Neuronal stem cell (in vitro differentiated cells): ENCODE results near the gene HARS1.

Experiments
- DNase-seq: peaks from one replicate; pipeline ENCODE4 v3.0.0-alpha.2; 2013; ENCODE audit warnings: low spot score
- H2AFZ ChIP-seq: one replicate; pipeline ENCODE4 v1.6.1; 2013; ENCODE audit warnings: mild to moderate bottlenecking, low read length, inconsistent platforms
- H2AK5ac ChIP-seq: 2 replicates; pipeline ENCODE4 v1.6.1; 2013; ENCODE audit warnings: low read depth, mild to moderate bottlenecking, inconsistent platforms, low read length, moderate library complexity, mixed read lengths
- H2BK120ac ChIP-seq: 2 replicates; pipeline ENCODE4 v1.6.1; 2013; ENCODE audit warnings: low read depth, mild to moderate bottlenecking, inconsistent platforms, low read length, moderate library complexity, mixed read lengths
- H2BK12ac ChIP-seq: one replicate; pipeline ENCODE4 v1.6.1; 2013; ENCODE audit warnings: low read length, inconsistent platforms
- H2BK15ac ChIP-seq: 2 replicates; pipeline ENCODE4 v1.6.1; 2013; ENCODE audit warnings: mild to moderate bottlenecking, low read length, inconsistent platforms, mixed read lengths
- H2BK5ac ChIP-seq: one replicate; pipeline ENCODE4 v1.6.1; 2013; ENCODE audit warnings: inconsistent platforms, mild to moderate bottlenecking, low read length, moderate library complexity
- H3K14ac ChIP-seq: one replicate; pipeline ENCODE4 v1.6.1; 2013; ENCODE audit warnings: low read length, inconsistent platforms
- H3K18ac ChIP-seq: 2 replicates; pipeline ENCODE4 v1.6.1; 2013; ENCODE audit warnings: low read length, inconsistent platforms
- H3K23ac ChIP-seq: 2 replicates; pipeline ENCODE4 v1.6.1; 2013; ENCODE audit warnings: low read depth, mild to moderate bottlenecking, mixed read lengths, low read length, inconsistent platforms; ENCODE audit not compliant: poor library complexity
- H3K27ac ChIP-seq: replicated peaks from 3 replicates; pipeline ENCODE4 v1.5.1; 2013; ENCODE audit warnings: low read length, inconsistent platforms
- H3K27me3 ChIP-seq, 3 experiments: 2 replicates each; pipeline ENCODE4 v1.6.1; 2013; ENCODE audit warnings: low read length in 3 of 3, mild to moderate bottlenecking in 2 of 3, inconsistent platforms in 1 of 3, low read depth in 1 of 3, mixed read lengths in 1 of 3, moderate library complexity in 1 of 3; ENCODE audit not compliant: control insufficient read depth in 3 of 3, insufficient read depth in 3 of 3
- H3K36me3 ChIP-seq, 2 donors: replicated peaks in 1 of 2; 2 replicates each; pipeline ENCODE4 v1.6.1; 2013; ENCODE audit warnings: low read length in 2 of 2; ENCODE audit not compliant: control insufficient read depth in 2 of 2, insufficient read depth in 2 of 2
- H3K4ac ChIP-seq: 2 replicates; pipeline ENCODE4 v1.6.1; 2013; ENCODE audit warnings: inconsistent platforms, mild to moderate bottlenecking, low read length, moderate library complexity
- H3K4me1 ChIP-seq, 2 donors: 1 replicate in 1 of 2; 2 replicates in 1 of 2; pipeline ENCODE4 v1.6.1; 2013; ENCODE audit warnings: low read length in 2 of 2, low read depth in 1 of 2; ENCODE audit not compliant: control insufficient read depth in 2 of 2, insufficient read depth in 1 of 2
- H3K4me2 ChIP-seq: one replicate; pipeline ENCODE4 v1.6.1; 2013; ENCODE audit warnings: mild to moderate bottlenecking, low read length, inconsistent platforms; ENCODE audit not compliant: insufficient read depth, poor library complexity, severe bottlenecking
- H3K4me3 ChIP-seq, 2 donors: 2 replicates each; pipeline ENCODE4 v1.5.1; 2013; ENCODE audit warnings: low read length in 2 of 2, mild to moderate bottlenecking in 2 of 2, inconsistent platforms in 1 of 2, moderate library complexity in 1 of 2
- H3K79me1 ChIP-seq: one replicate; pipeline ENCODE4 v1.6.1; 2013; ENCODE audit warnings: low read depth, mild to moderate bottlenecking, inconsistent platforms, low read length, moderate library complexity
- H3K9ac ChIP-seq: one replicate; pipeline ENCODE4 v1.6.1; 2013; ENCODE audit warnings: mild to moderate bottlenecking, low read depth, low read length, inconsistent platforms; ENCODE audit not compliant: poor library complexity
- H3K9me3 ChIP-seq, 2 donors: replicated peaks in 1 of 2; 2 replicates each; pipeline versions ENCODE3 to v1.6.1; 2013; ENCODE audit warnings: low read length in 2 of 2, mild to moderate bottlenecking in 2 of 2, inconsistent platforms in 1 of 2, low read depth in 1 of 2, mixed read lengths in 1 of 2, moderate library complexity in 1 of 2; ENCODE audit not compliant: control insufficient read depth in 2 of 2, insufficient read depth in 1 of 2
- H4K8ac ChIP-seq: one replicate; pipeline ENCODE4 v1.6.1; 2013; ENCODE audit warnings: low read depth, mild to moderate bottlenecking, inconsistent platforms, low read length, moderate library complexity
- H4K91ac ChIP-seq: one replicate; pipeline ENCODE4 v1.6.1; 2013; ENCODE audit warnings: low read length, low read depth, mild to moderate bottlenecking, inconsistent platforms; ENCODE audit not compliant: poor library complexity
- WGBS, 2 donors: extraction: QIAGEN DNeasy Blood & Tissue Kit; methylation state at CpG; one replicate each; pipeline ENCODE4 v1.1.7; 2013; ENCODE audit warnings: missing lambda C conversion rate in 2 of 2, mixed read lengths in 1 of 2; ENCODE audit not compliant: insufficient read length in 2 of 2, insufficient replicate concordance in 1 of 2; ENCODE audit errors: extremely low coverage in 2 of 2; 5-methylcytosine and 5-hydroxymethylcytosine counted together

The HARS1 gene

DNA sequence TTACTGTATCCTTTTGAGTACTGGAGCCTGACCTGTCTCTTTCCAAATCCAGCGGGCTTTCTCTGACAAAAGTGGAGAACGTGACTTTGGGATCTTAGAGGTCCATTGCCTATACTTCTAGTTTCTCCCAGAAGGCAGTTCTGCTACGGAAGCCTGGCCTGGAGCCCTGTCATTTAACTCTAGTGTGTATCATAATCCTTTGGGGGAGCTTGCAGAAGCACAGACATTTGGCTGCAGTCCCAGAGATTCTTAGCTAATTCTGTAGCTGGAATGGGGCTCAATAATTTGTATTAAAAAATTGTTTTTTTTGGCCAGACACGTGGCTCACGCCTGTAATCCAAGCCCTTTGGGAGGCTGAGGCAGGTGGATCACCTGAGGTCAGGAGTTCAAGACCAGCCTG, 3.1 kb upstream of the HARS1 start:
- Histone ChIP-seq H3K4ac (no peak overlapping the region), H2BK5ac (no peak overlapping the region), H4K8ac (no peak overlapping the region), H3K27ac (no peak overlapping the region), H3K79me1 (no peaks in the 10 kb centered on the region), H3K9me3 (no peaks in the 10 kb centered on the region), H3K27me3 (no peaks in the 10 kb centered on the region), H3K9ac (no peak overlapping the region), H2BK12ac (no peak overlapping the region), H2AFZ (no peak overlapping the region), H4K91ac (no peak overlapping the region), H3K4me3 (no peak overlapping the region), H3K23ac (no peak overlapping the region), H3K14ac (no peak overlapping the region), H2BK15ac (no peak overlapping the region), H3K4me1 (peaks cover 2 to 4% of the 10 kb centered on the region in 2 donors), H3K36me3 (peaks cover 34 to 70% of the 10 kb centered on the region in 2 donors), H2AK5ac (no peak overlapping the region), H3K4me2 (no peak overlapping the region), H3K18ac (no peak overlapping the region), H2BK120ac (no peak overlapping the region)
- no peak for DNase-seq
- WGBS, 2 donors, result no CpG with 5 or more reads among the region's 5 CpGs

DNA sequence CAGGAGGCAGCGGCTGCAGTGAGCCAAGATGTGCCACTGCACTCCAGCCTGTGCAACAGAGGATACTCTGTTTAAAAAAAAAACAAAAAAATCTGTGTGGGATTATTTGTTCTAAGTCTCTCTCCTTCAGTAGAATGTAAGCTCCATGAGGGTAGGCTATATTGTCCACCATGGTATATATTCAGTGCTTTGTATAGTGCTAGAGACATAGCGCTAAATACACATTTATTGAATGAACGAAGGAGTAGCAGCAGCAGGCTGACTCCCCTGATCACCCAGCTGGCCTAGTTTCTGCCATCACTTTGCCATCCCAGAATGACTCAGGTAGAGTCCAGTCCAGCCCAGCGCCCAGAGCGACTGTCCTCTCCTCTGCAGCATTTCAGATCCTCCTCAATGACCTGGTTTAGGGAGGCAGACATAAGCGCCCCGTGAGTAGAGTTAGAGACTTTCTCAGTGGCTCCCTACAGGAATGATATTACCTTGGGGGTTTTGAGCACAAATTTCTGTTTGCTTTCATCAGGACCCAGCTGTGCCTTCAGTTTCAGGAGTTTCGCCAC, 716 bp downstream of the HARS1 start:
- H3K9me3 ChIP-seq, result no peaks in the 10 kb centered on the region
- peak overlapping the region; percentile 86 for H2AFZ ChIP-seq
- no peak overlapping the region for H4K91ac ChIP-seq
- no CpG with 5 or more reads among the region's 8 CpGs for WGBS, 2 donors
- peak overlapping the region; percentile 73 for H3K4me2 ChIP-seq
- no peaks in the 10 kb centered on the region for H3K27me3 ChIP-seq
- H3K9ac ChIP-seq, result peak overlapping the region; percentile 96
- no peak overlapping the region for H3K4ac ChIP-seq
- no peak for DNase-seq
- no peak overlapping the region for H2BK120ac ChIP-seq
- H2BK15ac ChIP-seq, result no peak overlapping the region
- H3K23ac ChIP-seq, result no peak overlapping the region
- H3K4me1 ChIP-seq, result peaks cover 2 to 4% of the 10 kb centered on the region in 2 donors
- no peak overlapping the region for H2BK5ac ChIP-seq
- H3K4me3 ChIP-seq, result peak overlapping the region; percentile 64 to 94
- H2BK12ac ChIP-seq, result no peak overlapping the region
- no peaks in the 10 kb centered on the region for H3K79me1 ChIP-seq
- no peak overlapping the region for H4K8ac ChIP-seq
- no peak overlapping the region for H3K14ac ChIP-seq
- H3K36me3 ChIP-seq, result peaks cover 12 to 59% of the 10 kb centered on the region in 2 donors
- H3K18ac ChIP-seq, result no peak overlapping the region
- peak overlapping the region; percentile 73 for H3K27ac ChIP-seq
- H2AK5ac ChIP-seq, result no peak overlapping the region

DNA sequence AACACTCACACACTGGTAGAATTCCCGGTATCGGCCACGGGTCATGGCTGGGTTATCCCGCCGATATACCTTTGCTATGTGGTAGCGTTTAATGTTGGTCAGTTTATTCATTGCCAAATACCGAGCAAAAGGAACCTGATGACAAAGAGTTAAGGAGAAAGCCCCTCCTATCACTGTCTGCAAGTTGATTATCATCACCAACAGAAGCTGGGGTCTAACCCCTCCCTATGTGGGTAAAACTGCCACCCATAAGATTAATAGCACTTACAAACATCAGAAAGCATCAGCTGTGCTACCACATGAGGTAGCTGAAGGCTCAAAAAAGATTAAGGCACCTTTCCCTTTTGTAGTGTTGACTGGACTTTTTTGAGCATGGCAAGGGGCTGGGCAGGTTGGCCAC, 12.2 kb downstream of the HARS1 start:
- Histone ChIP-seq H3K4me1 (no peaks in the 10 kb centered on the region), H3K9me3 (no peaks in the 10 kb centered on the region), H3K23ac (no peak overlapping the region), H2BK12ac (no peak overlapping the region), H3K27me3 (no peaks in the 10 kb centered on the region), H3K36me3 (peaks cover 41 to 91% of the 10 kb centered on the region in 2 donors), H2BK5ac (no peak overlapping the region), H2BK120ac (no peak overlapping the region), H4K91ac (no peak overlapping the region), H3K9ac (no peak overlapping the region), H4K8ac (no peak overlapping the region), H3K4me2 (no peak overlapping the region), H3K14ac (no peak overlapping the region), H3K4ac (no peak overlapping the region), H3K4me3 (no peak overlapping the region), H3K18ac (no peak overlapping the region), H3K27ac (no peak overlapping the region), H2AK5ac (no peak overlapping the region), H2BK15ac (no peak overlapping the region), H2AFZ (no peak overlapping the region), H3K79me1 (no peaks in the 10 kb centered on the region)
- WGBS, 2 donors, result no CpG with 5 or more reads among the region's 7 CpGs
- no peak for DNase-seq

DNA sequence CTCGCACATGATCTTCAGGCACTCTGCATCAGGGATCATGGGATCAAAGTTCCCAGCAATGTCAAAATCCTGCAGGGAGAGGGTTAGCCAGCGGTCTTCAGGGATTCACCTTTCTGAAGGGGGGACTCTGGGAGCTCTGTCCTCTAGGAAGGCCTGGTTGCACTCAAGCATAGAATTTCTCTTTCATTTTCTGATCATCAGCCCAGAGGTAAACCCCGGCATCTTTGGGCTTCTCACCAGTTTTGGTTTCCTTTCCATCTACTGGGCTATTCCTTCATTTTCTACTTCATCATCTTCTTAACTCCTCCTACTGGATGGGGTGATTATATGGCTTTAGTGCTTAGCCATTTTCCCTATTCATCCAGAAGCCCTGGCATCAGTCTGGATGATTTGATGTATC, 13.2 kb downstream of the HARS1 start:
- H3K14ac ChIP-seq, result no peak overlapping the region
- no peak overlapping the region for H3K27ac ChIP-seq
- no peaks in the 10 kb centered on the region for H3K27me3 ChIP-seq
- H3K23ac ChIP-seq, result no peak overlapping the region
- no peak overlapping the region for H2BK120ac ChIP-seq
- H3K4ac ChIP-seq, result no peak overlapping the region
- no peak overlapping the region for H3K4me2 ChIP-seq
- no peak overlapping the region for H2BK12ac ChIP-seq
- no peak overlapping the region for H3K18ac ChIP-seq
- no peak overlapping the region for H2AFZ ChIP-seq
- H3K4me1 ChIP-seq, result no peaks in the 10 kb centered on the region
- no peak overlapping the region for H4K8ac ChIP-seq
- no peak overlapping the region for H3K9ac ChIP-seq
- no peak overlapping the region for H2AK5ac ChIP-seq
- no peak overlapping the region for H2BK15ac ChIP-seq
- H3K79me1 ChIP-seq, result no peaks in the 10 kb centered on the region
- no peak overlapping the region for H4K91ac ChIP-seq
- no peak for DNase-seq
- no peak overlapping the region for H3K4me3 ChIP-seq
- H3K9me3 ChIP-seq, result no peaks in the 10 kb centered on the region
- no CpG with 5 or more reads among the region's 3 CpGs for WGBS, 2 donors
- H3K36me3 ChIP-seq, result peaks cover 44 to 93% of the 10 kb centered on the region in 2 donors
- no peak overlapping the region for H2BK5ac ChIP-seq
